Liver (tissue), 9 donors: Measurements from ENCODE around the gene FAM118A. TPM values are rescaled to one million over a fixed set of nuclear protein-coding genes. Genes with fewer than 3 reads are reported as not detected.

Experiments
- DNase-seq: peaks from one replicate; pipeline ENCODE4 v3.0.0-alpha.2; 2017; ENCODE audit warnings: low spot score
- H3K27ac ChIP-seq, 2 donors: one replicate each; pipeline ENCODE4 v1.7.0; 2013; ENCODE audit warnings: inconsistent platforms in 2 of 2, low read length in 2 of 2, control low read depth in 1 of 2, low read depth in 1 of 2, mild to moderate bottlenecking in 1 of 2
- H3K27me3 ChIP-seq, 4 donors: one replicate each; pipeline versions ENCODE4 v1.6.1 to v1.7.0; 2013; ENCODE audit warnings: low read length in 3 of 4, inconsistent platforms in 1 of 4, mild to moderate bottlenecking in 1 of 4, moderate library complexity in 1 of 4; ENCODE audit not compliant: control insufficient read depth in 4 of 4, insufficient read depth in 4 of 4
- H3K36me3 ChIP-seq, 4 donors: one replicate each; pipeline versions ENCODE4 v1.6.1 to v1.7.0; 2013; ENCODE audit warnings: low read length in 3 of 4, mild to moderate bottlenecking in 3 of 4, low read depth in 1 of 4, moderate library complexity in 1 of 4; ENCODE audit not compliant: control insufficient read depth in 4 of 4, insufficient read depth in 3 of 4
- H3K4me1 ChIP-seq, 4 donors: one replicate each; pipeline versions ENCODE4 v1.6.1 to v1.7.0; 2013; ENCODE audit warnings: low read length in 3 of 4, mild to moderate bottlenecking in 3 of 4, moderate library complexity in 1 of 4; ENCODE audit not compliant: control insufficient read depth in 4 of 4, insufficient read depth in 4 of 4
- H3K4me3 ChIP-seq, 3 donors: one replicate each; pipeline versions ENCODE4 v1.6.1 to v1.7.0; 2013; ENCODE audit warnings: low read length in 3 of 3, control low read depth in 1 of 3, low read depth in 1 of 3, mild to moderate bottlenecking in 1 of 3
- H3K9ac ChIP-seq, 2 donors: one replicate each; pipeline ENCODE4 v1.7.0; 2013; ENCODE audit warnings: low read length in 2 of 2, mild to moderate bottlenecking in 2 of 2, moderate library complexity in 2 of 2, control low read depth in 1 of 2, low read depth in 1 of 2
- H3K9me3 ChIP-seq, 4 donors: one replicate each; pipeline versions ENCODE4 v1.6.1 to v1.7.0; 2013; ENCODE audit warnings: low read length in 3 of 4; ENCODE audit not compliant: control insufficient read depth in 4 of 4
- EGR1 ChIP-seq, 2 donors: IDR thresholded peaks; 2 replicates each; pipeline ENCODE4 v1.6.1; 2016 to 2018; ENCODE audit warnings: antibody characterized with exemption in 2 of 2, low read depth in 2 of 2
- FOXA1 ChIP-seq: IDR thresholded peaks from 2 replicates; pipeline ENCODE4 v1.6.1; 2016; ENCODE audit warnings: antibody characterized with exemption
- FOXA2 ChIP-seq: IDR thresholded peaks from 2 replicates; pipeline ENCODE4 v1.6.1; 2016; ENCODE audit warnings: antibody characterized with exemption
- GABPA ChIP-seq, 2 donors: IDR thresholded peaks in 1 of 2; conservative IDR thresholded peaks in 1 of 2; 2 replicates each; pipeline ENCODE4 v1.6.1; 2016; ENCODE audit warnings: antibody characterized with exemption in 2 of 2, mild to moderate bottlenecking in 1 of 2, moderate library complexity in 1 of 2
- HNF4A ChIP-seq, 2 donors: conservative IDR thresholded peaks; 2 replicates each; pipeline ENCODE4 v1.6.1; 2016; ENCODE audit warnings: antibody characterized with exemption in 2 of 2, mild to moderate bottlenecking in 2 of 2
- HNF4G ChIP-seq: IDR thresholded peaks from 2 replicates; pipeline ENCODE4 v1.6.1; 2016; ENCODE audit warnings: antibody characterized with exemption
- JUND ChIP-seq, 2 donors: IDR thresholded peaks; 2 replicates each; pipeline ENCODE4 v1.6.1; 2016; ENCODE audit warnings: antibody characterized with exemption in 2 of 2
- NR2F2 ChIP-seq: IDR thresholded peaks from 2 replicates; pipeline ENCODE4 v1.6.1; 2016; ENCODE audit warnings: antibody characterized with exemption
- RAD21 ChIP-seq, 2 donors: IDR thresholded peaks; 2 replicates each; pipeline ENCODE4 v1.6.1; 2016; ENCODE audit warnings: antibody characterized with exemption in 2 of 2, mild to moderate bottlenecking in 2 of 2
- RXRA ChIP-seq, 2 donors: IDR thresholded peaks; 2 replicates each; pipeline ENCODE4 v1.6.1; 2017 to 2018; ENCODE audit warnings: antibody characterized with exemption in 2 of 2, mild to moderate bottlenecking in 1 of 2
- SP1 ChIP-seq: IDR thresholded peaks from 2 replicates; pipeline ENCODE4 v1.6.1; 2018; ENCODE audit warnings: antibody characterized with exemption, mild to moderate bottlenecking
- TAF1 ChIP-seq: conservative IDR thresholded peaks from 2 replicates; pipeline ENCODE4 v1.6.1; 2016; ENCODE audit warnings: antibody characterized with exemption, mild to moderate bottlenecking
- YY1 ChIP-seq: IDR thresholded peaks from 2 replicates; pipeline ENCODE4 v1.6.1; 2016; ENCODE audit warnings: antibody characterized with exemption, mild to moderate bottlenecking
- WGBS: extraction: QIAGEN DNeasy Blood & Tissue Kit; methylation state at CpG from one replicate; pipeline ENCODE4 v1.1.7; 2013; 5-methylcytosine and 5-hydroxymethylcytosine counted together
- polyA plus RNA-seq, 2 donors: library from polyadenylated mRNA; stranded (reverse) in 1 of 2; unstranded in 1 of 2; fragments of 200-250 nt in 1 of 2; fragments of >200 nt in 1 of 2; fragmentation: Nextera tagmentation in 1 of 2; extraction: Ambion mirVana in 1 of 2; gene quantifications; one replicate each; pipeline versions ENCODE4 v1.2.1 to v1.2.3, GENCODE V29; 2013 to 2015
- total RNA-seq, 2 donors: library from RNA; depleted of rRNA; stranded (reverse); fragments of >200 nt; gene quantifications; one replicate each; pipeline ENCODE4 v1.2.3, GENCODE V29; 2014
- TF ChIP-seq, protein P1 (sequence below): IDR thresholded peaks from 2 replicates; pipeline ENCODE4 v1.6.1; 2016; ENCODE audit warnings: antibody characterized with exemption
- TF ChIP-seq, protein P2 (sequence below): IDR thresholded peaks from 2 replicates; pipeline ENCODE4 v1.6.1; 2016; ENCODE audit warnings: antibody characterized with exemption
- TF ChIP-seq, protein P3 (sequence below): IDR thresholded peaks from 2 replicates; pipeline ENCODE4 v1.6.1; 2016; ENCODE audit warnings: antibody characterized with exemption
- TF ChIP-seq, protein P4 (sequence below): IDR thresholded peaks from 2 replicates; pipeline ENCODE4 v1.6.1; 2016; ENCODE audit warnings: antibody characterized with exemption, mild to moderate bottlenecking
- TF ChIP-seq, protein P5 (sequence below): fragments of 150-350 bp; IDR thresholded peaks from 2 replicates; pipeline ENCODE4 v1.5.1; 2017; ENCODE audit warnings: improper control_type of control experiment, low read depth, low read length; ENCODE audit not compliant: missing input control
- donor health status: healthy.
- donor health status: healthy.
- donor health status: healthy.
- donor health status: healthy.
- donor health status: healthy.

The FAM118A gene
- total and polyA plus RNA-seq, 4 donors = 4.7 to 36.0 (median 5.6) TPM

DNA sequence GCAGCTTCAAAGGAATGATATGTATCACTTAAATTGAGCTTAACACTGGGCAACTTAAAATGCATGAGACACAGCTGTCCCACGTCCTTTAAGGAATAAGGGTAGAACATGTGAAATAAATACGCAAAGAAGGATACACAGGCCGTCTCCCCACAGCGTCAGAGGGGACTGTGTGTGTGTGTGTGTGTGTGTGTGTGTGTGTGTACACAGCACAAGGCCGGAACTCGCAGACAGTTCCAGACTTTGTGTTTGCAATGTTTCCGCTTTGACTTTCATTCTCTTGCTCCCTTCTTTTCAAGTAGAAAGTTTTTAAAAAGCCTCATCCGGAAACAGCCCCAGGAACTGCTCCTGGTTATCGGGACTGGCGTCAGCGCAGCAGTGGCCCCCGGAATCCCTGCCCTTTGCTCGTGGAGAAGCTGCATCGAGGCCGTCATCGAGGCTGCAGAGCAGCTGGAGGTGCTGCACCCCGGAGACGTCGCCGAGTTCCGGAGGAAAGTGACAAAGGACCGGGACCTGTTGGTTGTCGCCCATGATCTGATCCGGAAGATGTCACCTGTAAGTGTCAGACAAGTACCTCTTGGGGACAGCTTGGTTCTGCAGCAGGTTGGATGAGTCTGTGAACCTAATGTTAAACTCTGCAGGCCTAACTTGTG is 13.3 kb downstream of the FAM118A start:
- 55% methylated on average over 24 of the region's 24 CpGs for WGBS
- TF ChIP-seq SP1 (peak; percentile 33), NR2F2 (no peak), HNF4G (no peak), GABPA (IDR thresholded peaks at IDR 0.05 in 1 of 2, conservative IDR thresholded peaks at IDR 0.05 in 1 of 2) (peak; percentile 26 to 75), FOXA1 (peak; percentile 21), RXRA (IDR thresholded peaks at IDR 0.05) (peak; percentile 11 to 39), FOXA2 (peak; percentile 72), JUND (IDR thresholded peaks at IDR 0.05) (no peak), YY1 (no peak), TAF1 (no peak), HNF4A (conservative IDR thresholded peaks at IDR 0.05) (peak in 1 of 2 donors; percentile 45), EGR1 (IDR thresholded peaks at IDR 0.05; ENCODE audit: low read depth in 2 of 2) (no peak), RAD21 (IDR thresholded peaks at IDR 0.05) (no peak)
- TF ChIP-seq, protein P1, sequence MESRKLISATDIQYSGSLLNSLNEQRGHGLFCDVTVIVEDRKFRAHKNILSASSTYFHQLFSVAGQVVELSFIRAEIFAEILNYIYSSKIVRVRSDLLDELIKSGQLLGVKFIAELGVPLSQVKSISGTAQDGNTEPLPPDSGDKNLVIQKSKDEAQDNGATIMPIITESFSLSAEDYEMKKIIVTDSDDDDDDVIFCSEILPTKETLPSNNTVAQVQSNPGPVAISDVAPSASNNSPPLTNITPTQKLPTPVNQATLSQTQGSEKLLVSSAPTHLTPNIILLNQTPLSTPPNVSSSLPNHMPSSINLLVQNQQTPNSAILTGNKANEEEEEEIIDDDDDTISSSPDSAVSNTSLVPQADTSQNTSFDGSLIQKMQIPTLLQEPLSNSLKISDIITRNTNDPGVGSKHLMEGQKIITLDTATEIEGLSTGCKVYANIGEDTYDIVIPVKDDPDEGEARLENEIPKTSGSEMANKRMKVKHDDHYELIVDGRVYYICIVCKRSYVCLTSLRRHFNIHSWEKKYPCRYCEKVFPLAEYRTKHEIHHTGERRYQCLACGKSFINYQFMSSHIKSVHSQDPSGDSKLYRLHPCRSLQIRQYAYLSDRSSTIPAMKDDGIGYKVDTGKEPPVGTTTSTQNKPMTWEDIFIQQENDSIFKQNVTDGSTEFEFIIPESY = no peak
- TF ChIP-seq, protein P2, sequence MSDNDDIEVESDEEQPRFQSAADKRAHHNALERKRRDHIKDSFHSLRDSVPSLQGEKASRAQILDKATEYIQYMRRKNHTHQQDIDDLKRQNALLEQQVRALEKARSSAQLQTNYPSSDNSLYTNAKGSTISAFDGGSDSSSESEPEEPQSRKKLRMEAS = no peak
- TF ChIP-seq, protein P3, sequence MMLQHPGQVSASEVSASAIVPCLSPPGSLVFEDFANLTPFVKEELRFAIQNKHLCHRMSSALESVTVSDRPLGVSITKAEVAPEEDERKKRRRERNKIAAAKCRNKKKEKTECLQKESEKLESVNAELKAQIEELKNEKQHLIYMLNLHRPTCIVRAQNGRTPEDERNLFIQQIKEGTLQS = no peak
- TF ChIP-seq, protein P4, sequence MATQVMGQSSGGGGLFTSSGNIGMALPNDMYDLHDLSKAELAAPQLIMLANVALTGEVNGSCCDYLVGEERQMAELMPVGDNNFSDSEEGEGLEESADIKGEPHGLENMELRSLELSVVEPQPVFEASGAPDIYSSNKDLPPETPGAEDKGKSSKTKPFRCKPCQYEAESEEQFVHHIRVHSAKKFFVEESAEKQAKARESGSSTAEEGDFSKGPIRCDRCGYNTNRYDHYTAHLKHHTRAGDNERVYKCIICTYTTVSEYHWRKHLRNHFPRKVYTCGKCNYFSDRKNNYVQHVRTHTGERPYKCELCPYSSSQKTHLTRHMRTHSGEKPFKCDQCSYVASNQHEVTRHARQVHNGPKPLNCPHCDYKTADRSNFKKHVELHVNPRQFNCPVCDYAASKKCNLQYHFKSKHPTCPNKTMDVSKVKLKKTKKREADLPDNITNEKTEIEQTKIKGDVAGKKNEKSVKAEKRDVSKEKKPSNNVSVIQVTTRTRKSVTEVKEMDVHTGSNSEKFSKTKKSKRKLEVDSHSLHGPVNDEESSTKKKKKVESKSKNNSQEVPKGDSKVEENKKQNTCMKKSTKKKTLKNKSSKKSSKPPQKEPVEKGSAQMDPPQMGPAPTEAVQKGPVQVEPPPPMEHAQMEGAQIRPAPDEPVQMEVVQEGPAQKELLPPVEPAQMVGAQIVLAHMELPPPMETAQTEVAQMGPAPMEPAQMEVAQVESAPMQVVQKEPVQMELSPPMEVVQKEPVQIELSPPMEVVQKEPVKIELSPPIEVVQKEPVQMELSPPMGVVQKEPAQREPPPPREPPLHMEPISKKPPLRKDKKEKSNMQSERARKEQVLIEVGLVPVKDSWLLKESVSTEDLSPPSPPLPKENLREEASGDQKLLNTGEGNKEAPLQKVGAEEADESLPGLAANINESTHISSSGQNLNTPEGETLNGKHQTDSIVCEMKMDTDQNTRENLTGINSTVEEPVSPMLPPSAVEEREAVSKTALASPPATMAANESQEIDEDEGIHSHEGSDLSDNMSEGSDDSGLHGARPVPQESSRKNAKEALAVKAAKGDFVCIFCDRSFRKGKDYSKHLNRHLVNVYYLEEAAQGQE = no peak
- TF ChIP-seq, protein P5, sequence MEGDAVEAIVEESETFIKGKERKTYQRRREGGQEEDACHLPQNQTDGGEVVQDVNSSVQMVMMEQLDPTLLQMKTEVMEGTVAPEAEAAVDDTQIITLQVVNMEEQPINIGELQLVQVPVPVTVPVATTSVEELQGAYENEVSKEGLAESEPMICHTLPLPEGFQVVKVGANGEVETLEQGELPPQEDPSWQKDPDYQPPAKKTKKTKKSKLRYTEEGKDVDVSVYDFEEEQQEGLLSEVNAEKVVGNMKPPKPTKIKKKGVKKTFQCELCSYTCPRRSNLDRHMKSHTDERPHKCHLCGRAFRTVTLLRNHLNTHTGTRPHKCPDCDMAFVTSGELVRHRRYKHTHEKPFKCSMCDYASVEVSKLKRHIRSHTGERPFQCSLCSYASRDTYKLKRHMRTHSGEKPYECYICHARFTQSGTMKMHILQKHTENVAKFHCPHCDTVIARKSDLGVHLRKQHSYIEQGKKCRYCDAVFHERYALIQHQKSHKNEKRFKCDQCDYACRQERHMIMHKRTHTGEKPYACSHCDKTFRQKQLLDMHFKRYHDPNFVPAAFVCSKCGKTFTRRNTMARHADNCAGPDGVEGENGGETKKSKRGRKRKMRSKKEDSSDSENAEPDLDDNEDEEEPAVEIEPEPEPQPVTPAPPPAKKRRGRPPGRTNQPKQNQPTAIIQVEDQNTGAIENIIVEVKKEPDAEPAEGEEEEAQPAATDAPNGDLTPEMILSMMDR = no peak
- Histone ChIP-seq H3K9ac (no peak overlapping the region), H3K27ac (peak overlapping the region in 1 of 2 donors; percentile 15), H3K4me1 (peaks cover 0 to 7% (median 2%) of the 10 kb centered on the region in 4 donors), H3K4me3 (peak overlapping the region in 1 of 3 donors; percentile 32), H3K9me3 (no peaks in the 10 kb centered on the region), H3K36me3 (peaks cover 0 to 12% (median 6%) of the 10 kb centered on the region in 4 donors), H3K27me3 (no peaks in the 10 kb centered on the region)
- peak; percentile 52 for DNase-seq
